22Rv1 (cell line): ENCODE data around the gene C6orf52.

Source experiments
- H3K27ac ChIP-seq: fragments of 450-650 bp; 2 replicates; pipeline ENCODE4 v1.5.1; 2017
- ZFX ChIP-seq: fragments of 450-650 bp; IDR thresholded peaks from 2 replicates; pipeline ENCODE4 v1.6.1; 2017; ENCODE audit warnings: antibody characterized with exemption, borderline replicate concordance
- TF ChIP-seq, protein P1 (sequence below): fragments of 450-650 bp; IDR thresholded peaks from 2 replicates; pipeline ENCODE4 v1.5.1; 2017; ENCODE audit warnings: mild to moderate bottlenecking

The C6orf52 gene

DNA sequence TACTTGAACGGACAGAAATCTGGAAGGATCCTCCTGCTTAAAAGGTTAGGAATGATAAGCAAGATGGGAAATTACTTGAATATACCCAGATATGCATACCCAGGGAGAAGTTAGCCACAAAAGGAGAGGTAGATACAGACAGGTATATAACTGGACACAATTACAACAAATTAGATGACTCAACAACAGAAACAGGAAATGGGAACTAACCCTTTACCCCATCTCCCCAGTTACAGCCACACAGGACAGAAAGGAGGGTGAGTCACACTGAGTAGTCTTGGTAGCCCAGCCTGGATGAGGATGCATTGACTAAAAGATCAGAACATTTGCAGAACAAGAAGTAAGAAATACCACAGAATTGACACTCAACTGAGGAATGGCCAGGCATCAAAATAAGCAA is 61.2 kb downstream of the C6orf52 start:
- H3K27ac ChIP-seq: no peak overlapping the region
- TF ChIP-seq, protein P1, sequence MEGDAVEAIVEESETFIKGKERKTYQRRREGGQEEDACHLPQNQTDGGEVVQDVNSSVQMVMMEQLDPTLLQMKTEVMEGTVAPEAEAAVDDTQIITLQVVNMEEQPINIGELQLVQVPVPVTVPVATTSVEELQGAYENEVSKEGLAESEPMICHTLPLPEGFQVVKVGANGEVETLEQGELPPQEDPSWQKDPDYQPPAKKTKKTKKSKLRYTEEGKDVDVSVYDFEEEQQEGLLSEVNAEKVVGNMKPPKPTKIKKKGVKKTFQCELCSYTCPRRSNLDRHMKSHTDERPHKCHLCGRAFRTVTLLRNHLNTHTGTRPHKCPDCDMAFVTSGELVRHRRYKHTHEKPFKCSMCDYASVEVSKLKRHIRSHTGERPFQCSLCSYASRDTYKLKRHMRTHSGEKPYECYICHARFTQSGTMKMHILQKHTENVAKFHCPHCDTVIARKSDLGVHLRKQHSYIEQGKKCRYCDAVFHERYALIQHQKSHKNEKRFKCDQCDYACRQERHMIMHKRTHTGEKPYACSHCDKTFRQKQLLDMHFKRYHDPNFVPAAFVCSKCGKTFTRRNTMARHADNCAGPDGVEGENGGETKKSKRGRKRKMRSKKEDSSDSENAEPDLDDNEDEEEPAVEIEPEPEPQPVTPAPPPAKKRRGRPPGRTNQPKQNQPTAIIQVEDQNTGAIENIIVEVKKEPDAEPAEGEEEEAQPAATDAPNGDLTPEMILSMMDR: no peak
- no peak for TF ChIP-seq ZFX

DNA sequence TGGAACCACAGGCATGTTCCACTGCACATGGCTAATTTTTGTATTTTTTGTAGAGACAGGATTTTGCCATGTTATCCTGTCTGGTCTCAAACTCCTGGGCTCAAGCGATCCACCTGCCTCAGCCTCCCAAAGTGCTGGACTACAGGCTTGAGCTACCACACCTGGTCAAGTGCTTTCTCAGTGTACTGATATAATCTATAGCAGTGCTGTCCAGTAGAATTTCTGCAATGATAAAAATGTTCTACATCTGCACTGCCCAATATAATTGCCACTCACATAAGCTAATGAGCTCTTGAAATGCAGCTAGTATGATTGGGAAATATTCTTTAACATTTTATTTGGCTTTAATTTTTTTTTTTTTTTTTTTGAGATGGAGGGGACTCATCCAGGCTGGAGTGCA is 64.2 kb downstream of the C6orf52 start:
- TF ChIP-seq, protein P1: no peak
- no peak for TF ChIP-seq ZFX
- H3K27ac ChIP-seq: no peak overlapping the region

DNA sequence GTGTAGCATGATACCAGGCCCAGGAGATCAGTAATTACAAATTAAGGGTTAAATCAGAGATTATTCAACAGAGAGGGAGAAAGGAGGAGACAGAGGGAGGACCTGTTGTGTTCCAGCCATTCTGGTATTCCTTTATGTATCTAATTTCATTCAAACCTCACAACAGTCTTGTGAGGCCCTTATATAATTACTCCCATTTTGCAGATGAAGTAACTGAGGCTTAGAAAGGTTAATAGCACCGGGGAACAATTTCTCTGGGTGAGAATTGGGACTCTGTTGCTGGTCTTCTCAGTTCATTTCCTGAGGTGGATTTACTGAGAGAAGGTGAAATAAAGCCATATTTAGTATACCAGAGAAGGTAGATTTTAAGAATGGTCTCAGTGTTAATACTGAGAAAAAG is 66.6 kb downstream of the C6orf52 start:
- TF ChIP-seq, protein P1: no peak
- TF ChIP-seq ZFX: no peak
- H3K27ac ChIP-seq: no peak overlapping the region

DNA sequence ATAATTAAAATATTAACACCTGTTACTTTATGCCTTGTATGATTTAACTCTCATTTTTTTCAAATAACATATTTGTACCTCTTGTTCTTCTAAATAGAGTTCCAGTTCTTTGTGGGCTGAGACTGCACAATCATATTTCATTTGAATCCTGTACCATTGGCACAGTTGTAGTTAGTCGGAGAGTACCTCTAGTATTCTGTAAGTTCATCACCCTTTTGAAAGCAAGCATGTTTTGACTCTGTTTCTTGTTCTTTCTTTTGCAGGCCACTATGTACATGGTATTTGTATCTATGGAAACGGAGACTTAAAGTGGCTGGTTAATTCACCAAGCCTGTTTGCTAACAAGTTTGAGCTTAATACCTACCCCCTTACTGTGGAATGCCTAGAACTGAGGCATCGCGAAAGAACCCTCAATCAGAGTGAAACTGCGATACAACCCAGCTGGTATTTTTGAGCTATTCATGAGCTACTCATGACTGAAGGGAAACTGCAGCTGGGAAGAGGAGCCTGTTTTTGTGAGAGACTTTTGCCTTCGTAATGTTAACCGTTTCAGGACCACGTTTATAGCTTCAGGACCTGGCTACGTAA is 68.2 kb downstream of the C6orf52 start:
- H3K27ac ChIP-seq: no peak overlapping the region
- TF ChIP-seq, protein P1: no peak
- no peak for TF ChIP-seq ZFX

DNA sequence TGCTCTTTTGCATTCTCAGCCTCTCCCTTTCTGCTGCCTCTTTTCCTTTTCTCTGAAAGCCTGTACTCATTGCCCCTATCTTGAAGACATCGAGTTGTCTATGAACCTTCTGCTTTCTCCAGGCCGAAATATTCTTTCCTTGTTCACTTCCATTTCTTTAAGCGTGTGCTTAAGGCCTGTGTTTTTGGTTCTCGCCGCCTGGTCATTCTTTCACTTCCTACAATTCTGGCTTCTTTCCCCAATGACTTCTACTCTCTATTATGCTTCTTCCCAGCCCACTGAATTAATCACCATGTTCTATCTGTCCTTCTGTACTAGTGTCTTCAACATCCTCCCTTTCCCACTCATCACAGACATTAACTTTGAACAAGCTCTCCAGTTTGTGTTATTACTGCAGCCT is 69.6 kb downstream of the C6orf52 start:
- H3K27ac ChIP-seq: no peak overlapping the region
- no peak for TF ChIP-seq ZFX
- TF ChIP-seq, protein P1: no peak

DNA sequence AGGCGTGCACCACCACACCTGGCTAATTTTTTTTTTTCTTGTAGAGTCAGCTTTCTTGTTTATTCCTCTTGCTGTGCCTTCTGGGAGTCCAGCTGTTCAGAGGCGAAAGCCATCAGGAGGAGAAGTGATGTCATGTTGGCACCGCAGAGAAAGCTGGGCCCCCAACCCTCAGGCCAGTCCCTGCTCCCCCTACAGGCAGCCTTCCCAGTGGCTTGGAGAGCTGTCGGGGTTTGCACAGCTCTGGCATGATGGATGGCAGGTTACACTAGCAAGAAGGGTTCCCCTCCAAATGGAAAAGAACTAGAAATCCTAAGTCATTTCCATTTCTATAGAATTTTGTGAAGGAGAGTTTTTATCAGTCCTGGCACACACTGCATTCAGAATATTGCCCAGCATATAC is 72.6 kb downstream of the C6orf52 start:
- H3K27ac ChIP-seq: no peak overlapping the region
- TF ChIP-seq, protein P1: no peak
- TF ChIP-seq ZFX: no peak
